Keratinocyte (primary cell): ENCODE results near the gene ZW10.

Experiments used
- CTCF ChIP-seq, 3 experiments: IDR thresholded peaks in 1 of 3; conservative IDR thresholded peaks in 1 of 3; optimal IDR thresholded peaks in 1 of 3; 2 replicates in 2 of 3; 3 replicates in 1 of 3; pipeline versions ENCODE3 to v1.5.1; 2011; ENCODE audit warnings: low read length in 3 of 3, mild to moderate bottlenecking in 3 of 3, moderate library complexity in 2 of 3, control low read depth in 1 of 3, inconsistent platforms in 1 of 3; ENCODE audit not compliant: insufficient read depth in 2 of 3; ENCODE audit errors: extremely low read depth in 1 of 3
- EZH2 ChIP-seq: IDR thresholded peaks from one replicate; pipeline ENCODE4 v1.6.1; 2012; ENCODE audit warnings: inconsistent platforms, mild to moderate bottlenecking, low read length, moderate library complexity

- TF ChIP-seq CTCF (optimal IDR thresholded peaks at IDR 0.05 in 1 of 3, IDR thresholded peaks at IDR 0.05 in 1 of 3, conservative IDR thresholded peaks at IDR 0.05 in 1 of 3; ENCODE audit: extremely low read depth in 1 of 3, insufficient read depth in 2 of 3, low read length in 3 of 3) (no peak), EZH2 (no peak)
Observed at GRCh38 chr11:113817162-113817561, 43.7 kb upstream of the ZW10 start.
